HS-5 (cell line): ENCODE data around the gene ARMH1.
A peak's percentile ranks its signal among the peaks of the same experiment; 100 is the strongest.
"Not testable (repeated sequence)": the region's sequence is repeated elsewhere in the genome, so short reads cannot be mapped to it uniquely, and the experiment has no call there.

ENCODE experiments used
- DNase-seq: peaks from one replicate; pipeline ENCODE4 v3.0.0-alpha.2; 2012; ENCODE audit warnings: low read depth

ARMH1 gene

DNA sequence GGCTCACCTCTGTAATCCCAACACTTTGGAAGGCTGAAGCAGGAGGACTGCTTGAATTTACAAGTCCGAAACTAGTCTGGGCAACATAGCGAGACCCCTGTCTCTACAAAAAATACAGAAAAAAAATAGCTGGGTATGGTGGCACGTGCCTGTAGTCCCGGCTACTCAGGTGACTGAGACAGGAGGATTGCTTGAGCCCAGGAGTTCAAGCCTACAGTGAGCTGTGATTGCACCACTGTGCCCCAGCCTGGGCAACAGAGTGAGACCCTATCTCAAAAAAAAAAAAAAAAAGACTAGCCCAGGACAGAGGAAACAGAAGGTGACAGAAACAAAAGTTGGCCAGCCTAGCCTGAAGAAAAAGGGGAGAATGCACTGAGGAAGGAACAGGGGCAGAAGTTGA lies 21.2 kb downstream of the ARMH1 start:
- DNase-seq: no peak

DNA sequence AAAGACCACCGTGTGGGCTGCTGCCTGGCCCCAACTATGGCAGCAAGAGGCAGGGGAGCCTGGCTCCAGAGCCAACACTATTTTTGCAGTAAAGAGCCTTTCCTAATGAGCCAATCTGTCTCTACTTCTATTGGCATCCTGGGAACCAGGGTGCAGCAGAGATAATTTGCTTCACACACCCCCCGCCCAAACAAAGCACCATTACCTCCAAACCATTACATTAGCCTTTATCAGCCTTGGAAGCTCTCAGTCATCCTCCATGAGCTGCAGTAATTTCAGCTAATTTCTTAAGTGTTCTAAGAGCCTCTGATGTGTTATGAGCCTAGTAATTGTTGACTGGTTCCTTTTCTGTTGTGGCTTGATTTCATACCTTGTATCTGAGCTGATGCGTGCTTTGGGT lies 21.6 kb downstream of the ARMH1 start:
- DNase-seq: no peak

DNA sequence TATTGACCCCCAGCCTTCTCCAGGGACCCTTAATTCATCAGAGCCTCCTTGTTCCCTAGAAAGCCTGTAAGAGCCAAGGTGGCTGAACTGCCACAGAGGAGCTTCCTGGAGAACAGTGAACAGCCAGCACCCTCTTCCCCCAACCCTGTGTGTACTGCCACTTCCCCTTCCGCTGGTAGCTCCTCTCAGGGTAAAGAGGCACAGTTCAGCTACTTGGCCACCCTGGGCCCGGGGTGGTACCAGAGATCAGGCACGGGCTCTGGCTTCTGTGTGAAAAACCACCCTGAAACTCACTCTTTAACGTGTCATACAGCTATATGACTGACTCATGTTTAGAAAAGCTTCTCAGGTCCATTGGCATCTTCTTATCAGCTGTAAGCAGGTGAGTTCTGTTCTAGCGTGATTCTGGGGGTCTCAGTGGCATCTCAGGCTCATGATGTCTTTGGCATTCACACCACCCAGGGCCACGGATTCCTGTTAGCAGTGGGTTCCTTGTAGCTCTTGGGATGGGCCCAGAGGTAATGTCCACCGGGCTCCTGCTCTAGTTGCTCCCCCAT lies 22.4 kb downstream of the ARMH1 start:
- no peak for DNase-seq

DNA sequence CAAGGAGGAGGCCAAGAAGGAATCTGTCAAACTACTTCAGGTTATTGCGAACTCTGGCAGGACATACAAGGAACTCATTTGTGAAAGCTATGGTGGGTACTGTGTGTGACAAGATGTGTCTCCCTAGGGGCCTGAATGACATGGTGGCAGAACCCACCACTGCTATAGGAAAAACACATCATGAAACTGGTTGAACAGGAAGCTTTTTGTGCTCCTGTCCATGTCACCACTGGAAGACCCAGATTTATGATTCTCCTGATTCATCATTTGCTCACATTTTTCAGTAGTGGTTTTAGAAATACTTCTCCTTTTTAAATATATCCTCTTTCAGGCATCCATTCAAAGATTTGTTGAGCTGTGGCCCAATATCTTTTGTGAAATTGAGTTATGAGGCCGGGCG lies 23.6 kb downstream of the ARMH1 start:
- DNase-seq: no peak

DNA sequence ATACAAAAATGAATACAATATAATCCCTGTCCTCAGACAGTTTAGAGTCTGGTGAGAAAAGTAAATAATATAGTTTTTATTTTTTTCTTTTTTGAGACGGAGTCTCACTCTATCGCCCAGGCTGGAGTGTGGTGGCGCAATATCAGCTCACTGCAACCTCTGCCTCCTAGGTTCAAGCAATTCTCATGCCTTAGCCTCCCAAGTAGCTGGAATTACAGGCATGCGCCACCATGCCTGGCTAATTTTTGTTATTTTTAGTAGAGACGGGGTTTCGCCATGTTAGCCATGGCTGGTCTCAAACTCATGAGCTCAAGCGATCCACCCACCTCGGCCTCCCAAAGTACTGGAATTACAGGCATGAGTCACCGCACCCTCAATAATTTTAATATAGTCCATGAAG lies 24.9 kb downstream of the ARMH1 start:
- DNase-seq: not testable (repeated sequence)

DNA sequence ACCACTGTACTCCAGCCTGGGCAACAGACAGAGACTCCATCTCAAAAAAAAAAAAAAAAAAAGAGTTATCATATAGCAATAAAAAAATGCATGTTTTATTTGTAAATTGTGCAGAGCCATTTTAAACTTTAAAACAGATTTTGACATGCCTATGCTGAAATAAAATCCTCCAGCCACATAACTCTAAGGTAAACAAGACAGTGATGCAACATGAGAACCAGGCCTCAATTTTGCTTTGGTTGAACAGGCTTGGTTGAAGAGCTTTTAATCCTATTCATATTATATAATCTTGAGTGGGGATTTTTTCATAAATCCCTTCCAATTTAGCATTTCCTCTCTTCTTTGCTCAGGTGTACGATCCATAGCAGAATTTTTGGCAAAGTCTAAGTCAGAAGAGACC lies 26.1 kb downstream of the ARMH1 start:
- DNase-seq: no peak

DNA sequence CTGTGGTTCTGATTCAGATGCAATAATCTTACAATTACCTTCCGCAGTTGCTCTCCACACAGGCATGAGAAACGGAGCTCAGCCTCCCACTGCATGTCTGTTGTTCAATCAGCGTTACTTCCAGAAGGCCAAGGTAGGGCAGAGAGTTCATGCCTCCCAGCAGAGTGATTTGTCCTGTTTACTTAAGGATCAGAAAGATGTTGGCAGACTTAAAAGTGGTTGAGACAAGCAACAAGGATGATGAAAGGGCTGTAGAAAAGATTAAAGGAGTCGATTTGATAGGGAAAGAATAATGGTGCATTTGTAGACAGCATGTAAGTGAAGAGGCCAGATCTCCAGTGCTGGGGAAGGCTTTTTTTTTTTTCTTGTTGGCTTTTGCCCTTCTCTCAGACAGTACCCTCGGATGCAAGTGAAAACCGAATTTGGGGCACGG lies 26.6 kb downstream of the ARMH1 start:
- no peak for DNase-seq

DNA sequence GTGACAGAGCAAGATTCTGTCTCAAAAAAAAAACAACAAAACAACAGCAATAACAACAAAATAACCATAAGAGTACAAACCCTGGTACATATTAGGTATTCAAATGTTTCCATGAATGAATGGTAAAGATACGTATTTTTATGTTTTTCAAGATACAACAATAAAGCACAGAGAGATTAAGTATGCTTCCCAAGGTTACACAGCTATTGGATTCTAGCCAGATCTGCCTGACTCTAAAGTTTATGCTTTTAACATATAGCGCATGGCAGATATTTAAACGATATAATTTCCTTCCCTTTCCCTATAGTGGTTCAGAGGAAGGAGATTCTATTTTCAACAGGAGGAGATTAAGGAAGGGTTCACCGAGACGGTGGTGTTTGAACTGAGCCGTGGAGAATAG lies 31.0 kb downstream of the ARMH1 start:
- no peak for DNase-seq

DNA sequence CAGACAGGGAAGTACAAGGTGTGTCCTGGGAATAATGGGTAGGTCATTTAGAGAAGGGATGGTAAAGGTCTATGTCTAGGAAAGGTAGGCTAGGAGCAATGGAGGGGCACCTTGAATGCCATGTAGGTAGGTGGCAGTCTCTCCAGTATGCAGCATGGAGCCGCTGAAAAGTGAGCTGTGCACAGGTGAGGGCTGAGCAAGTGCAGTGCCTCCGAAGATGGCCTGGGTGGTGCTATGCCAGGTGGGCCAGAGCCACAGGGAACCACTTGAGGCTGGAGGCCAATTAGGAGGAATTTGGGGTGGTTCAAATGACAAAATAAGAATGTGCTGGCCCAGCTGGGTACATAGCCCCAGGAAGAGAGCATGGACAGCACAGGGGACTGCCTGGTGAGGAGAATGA lies 31.4 kb downstream of the ARMH1 start:
- DNase-seq: no peak

DNA sequence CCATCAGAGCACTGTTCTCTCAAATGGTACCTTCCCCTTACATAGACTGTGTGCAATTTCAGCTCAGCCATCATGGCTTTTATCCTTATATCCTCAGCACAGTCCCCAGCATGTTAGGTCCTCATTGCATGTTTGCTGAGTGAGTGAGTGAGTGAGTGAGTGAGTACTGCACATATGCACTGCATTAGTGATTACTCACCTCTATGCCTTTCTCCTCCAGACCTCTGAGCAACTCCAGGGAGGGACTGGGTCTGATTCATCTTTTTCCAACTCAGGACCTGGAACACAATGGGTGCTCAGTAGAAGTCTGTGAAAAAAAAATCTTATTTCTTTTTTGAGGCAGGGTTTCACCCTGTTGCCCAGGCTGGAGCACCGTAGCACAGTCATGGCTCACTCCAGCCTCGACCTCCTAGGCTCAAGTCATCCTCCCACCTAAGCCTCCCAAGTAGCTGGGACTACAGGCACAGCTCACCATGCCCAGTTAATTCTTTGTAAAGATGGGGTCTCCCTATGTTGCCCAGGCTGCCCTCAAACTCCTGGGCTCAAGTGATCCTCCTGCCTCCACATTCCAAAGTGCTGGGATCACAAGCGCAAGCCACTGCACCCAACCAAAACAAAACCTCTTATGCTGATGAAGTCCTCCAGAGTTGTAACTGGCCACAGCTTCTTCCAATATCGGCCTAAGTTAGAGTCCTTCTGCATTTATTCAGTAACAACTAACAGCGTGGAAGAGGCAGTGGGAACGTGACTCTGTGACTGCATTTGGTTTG lies 32.8 kb downstream of the ARMH1 start:
- peak; percentile 94 for DNase-seq

DNA sequence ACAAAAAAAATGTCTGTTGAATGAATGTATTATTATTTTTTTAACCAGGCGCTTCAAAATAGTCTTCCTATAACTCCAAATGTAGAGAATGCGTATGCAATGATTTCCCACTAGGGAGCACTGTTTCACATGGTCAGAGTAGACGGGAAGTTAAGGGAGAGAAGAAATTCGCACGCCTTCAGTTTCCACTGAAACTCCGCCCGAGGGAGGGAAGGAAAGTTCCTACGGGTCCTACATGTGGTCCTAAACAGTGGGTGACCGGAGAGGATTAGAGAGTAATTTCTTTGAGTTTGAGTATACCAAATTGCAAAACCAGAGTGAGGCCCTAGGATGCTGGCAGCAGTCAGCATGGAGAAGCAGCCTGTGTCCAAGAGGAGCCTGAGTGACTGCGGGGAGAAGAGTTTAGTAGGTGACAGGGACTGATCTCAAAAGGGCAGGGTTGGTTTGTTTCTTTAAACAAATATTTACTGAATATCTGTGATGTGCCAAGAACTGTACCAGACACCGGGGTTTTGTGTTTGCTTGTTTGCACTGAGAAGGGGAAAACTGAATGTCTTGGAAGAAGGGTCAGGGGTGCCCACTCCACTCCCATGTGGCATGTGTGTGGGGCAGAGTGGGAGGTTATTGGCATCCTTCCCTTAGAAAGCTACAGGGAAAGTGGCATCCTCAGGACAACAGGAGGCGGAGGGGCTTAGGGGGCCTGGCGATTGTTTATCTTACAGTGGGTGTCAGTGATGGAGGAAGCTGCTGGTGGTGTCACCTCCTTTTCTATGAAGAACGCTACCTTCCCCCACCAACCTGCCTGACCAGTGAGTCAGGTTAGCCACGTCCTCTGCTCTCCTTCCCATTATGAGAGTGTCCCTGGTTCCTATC lies 33.7 kb downstream of the ARMH1 start:
- no peak for DNase-seq

DNA sequence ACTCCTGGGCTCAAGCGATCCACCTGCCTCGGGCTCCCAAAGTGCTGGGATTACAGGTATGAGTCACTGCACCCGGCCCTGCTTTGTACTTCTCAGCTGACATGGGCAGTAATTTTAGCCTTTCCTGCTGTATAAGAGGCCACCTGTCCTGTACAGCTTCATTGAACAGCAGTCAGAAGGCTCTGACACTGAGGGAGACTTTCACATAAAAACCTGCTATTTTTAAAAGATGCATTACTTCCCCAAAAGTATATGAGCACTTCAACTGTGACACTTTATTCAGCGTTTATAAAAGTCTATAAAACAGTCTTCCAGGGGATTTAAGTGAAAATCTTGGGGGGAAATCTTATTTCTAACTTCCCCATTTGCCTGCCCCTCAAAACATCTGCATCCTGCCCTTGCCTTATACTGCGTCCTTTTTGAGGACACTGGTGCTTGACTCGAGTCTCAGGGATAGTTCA lies 38.8 kb downstream of the ARMH1 start:
- no peak for DNase-seq

DNA sequence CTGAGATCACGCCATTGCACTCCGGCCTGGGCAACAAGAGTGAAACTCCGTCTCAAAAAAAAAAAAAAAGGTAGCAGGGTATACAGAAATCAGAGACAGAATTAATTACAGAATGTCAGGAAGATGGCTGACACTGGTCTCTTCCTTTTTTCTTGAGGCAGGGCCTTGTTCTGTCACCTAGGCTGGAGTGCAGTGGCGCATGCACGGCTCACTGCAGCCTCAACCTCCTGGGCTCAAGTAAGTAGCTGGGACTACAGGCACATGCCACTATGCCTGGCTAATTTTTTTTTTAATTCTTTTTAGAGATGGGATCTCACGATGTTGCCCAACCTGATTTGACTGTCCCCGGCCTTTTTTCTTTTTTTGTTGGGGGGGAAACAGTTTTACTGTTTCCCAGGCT lies 40.0 kb downstream of the ARMH1 start:
- DNase-seq: no peak

DNA sequence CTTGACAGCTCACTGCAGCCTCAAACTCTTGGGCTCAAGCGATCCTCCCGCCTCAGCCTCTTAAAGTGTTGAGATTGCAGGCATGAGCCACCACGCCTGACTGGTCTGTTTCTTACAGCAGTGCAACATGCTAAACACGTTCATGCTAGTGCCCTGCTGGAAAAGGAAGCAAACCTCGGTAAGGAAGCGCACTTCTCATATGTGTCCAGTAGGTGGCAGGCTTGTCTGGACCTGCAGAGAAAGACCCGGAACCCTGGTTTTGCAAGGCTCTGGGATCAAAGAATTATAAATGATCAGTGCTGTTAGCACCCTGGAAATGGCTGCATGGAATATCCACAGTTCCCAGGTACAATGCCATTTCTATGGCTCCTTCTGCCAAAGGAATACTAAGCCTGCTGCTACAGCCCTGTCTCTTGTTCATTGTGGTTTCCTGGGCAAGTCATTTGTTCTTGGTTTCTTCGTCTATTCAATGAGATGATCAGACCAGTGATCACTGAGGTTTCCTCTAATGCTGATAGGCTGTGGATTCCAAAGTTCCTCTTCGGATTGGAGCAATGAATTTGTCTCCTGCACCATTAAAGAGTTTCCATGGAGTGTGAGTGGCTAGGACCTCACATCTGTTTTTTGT lies 40.5 kb downstream of the ARMH1 start:
- DNase-seq: peak; percentile 50

DNA sequence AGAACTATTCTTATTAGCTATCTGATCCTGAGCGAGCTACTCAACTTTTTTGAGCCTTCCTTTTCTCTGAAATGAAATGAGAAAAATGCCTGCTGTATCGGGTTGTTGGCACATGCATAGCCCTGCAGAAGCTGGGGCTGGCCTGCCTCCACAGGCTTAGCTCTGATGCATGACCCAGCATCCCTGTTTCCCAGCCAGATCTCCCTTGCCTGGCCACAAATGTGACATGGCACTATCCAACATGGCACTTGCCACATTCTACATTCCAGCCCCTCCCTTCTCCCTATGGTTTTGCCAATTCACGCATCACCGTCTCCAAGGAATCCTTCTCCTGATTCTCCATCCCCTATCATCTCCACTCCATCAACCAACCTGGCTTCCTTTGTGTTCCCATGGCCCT lies 42.6 kb downstream of the ARMH1 start:
- DNase-seq: no peak

DNA sequence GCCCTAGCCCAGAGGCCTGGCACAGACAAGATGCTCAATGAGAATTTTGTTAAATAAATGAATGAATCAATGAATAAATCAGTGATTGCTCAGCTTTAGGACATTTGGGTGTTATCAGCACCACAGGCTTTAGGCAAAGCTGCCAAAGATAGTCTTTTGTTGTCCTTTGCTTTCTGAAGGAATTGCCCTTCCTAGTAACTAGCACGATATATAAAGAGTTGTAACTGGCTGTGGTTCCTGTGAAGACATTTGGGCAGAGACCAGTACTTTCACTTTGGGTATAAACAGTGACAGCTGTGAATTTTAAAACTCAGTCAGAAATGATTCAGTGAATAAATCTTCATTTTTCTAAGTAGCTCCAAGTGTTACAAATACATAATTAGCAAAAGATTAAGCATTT lies 43.1 kb downstream of the ARMH1 start:
- DNase-seq: no peak

DNA sequence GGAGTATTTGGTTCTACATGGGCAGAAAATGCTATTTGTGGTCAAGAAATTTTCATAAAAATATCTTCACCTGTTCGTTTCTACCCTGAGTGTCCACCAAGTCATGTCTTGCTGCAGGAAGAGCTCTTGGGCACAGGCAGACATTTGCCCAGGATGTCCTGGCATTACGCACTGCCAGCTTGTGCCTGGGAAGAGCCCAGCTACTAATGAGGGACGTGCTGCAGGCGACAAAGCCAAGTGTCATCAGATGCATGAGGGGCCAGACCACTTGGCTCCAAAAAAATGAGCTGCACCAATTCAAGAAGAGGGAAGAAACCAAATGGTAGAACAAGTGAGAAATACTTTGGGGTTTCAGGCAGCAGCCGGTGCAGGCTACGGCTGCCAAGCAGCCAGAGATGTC lies 43.6 kb downstream of the ARMH1 start:
- no peak for DNase-seq

DNA sequence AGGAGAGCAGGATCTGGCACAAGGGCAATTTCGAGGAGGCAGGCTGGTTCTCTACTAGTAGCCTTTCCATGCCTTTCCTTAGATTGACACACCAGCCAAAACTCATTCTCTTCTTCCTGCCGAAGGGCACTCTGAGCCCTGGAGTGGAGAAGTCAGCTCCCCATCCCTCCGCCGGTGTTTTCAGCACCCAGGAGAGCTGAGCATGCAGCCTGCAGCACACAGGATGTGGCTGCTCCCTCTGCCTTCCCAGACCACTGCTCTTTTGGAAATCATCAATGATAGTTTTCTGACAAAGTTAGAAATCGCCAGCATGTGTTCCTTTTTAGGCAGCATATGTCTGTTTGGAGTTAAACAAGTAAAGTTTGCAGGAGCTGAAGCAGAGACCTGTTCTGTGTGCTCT lies 44.8 kb downstream of the ARMH1 start:
- DNase-seq: no peak

DNA sequence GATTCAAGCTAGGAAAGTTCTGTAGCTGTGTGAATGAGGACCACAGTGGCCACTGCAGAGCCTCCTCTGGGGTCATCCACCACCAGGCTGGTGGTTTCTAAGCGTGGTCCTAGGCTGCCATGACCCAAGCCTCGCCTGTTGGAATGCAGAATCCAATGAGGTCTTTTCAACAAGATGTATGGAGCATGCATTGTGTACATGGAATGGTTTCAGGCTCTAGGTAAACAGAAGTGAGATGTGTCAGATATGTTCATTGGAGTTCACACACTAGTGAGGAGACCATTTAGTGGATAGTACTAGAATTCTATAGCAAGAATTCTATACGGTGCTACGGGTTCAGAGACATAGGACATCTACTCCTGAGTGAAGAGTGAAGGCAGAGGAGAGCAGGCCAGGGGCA lies 45.8 kb downstream of the ARMH1 start:
- DNase-seq: no peak

DNA sequence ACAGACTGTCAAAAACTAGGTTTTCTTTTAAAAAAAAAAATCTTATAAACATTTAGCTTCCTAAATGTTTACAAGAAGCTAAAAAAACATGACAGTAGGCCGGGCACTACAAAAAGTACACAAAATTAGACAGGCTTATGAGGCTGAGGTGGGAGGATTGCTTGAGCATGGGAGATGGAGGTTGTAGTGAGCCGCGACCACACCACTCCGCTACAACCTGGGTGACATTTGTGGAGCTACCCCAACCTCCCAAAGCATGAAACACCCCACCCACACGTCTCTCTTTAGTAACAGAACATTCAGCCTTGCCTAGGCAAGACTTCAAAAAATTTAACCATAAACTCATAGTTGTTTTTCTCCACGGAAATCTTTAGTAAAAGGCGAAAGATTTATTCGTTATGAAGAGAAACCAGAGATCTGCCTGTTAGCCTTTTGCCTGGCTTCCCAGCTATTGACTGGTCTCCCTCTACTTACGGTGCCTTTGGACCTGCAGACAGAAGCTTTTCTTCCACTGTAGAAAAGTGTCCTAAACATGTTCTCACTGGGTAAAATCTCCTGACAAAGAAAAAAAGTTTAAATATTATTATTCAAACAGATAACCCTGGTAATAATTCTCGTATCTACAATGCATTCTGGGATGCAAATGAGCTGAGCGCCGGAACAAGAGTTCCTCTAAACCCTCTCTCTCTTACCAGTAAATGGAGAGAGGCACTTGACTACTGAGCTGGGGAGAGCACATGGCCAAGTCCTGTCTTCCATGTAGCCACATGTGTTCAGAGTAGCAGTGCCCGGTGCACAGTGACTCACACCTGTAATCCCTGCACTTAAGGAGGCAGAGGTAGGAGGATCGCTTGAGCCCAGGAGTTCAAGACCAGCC lies 47.2 kb downstream of the ARMH1 start:
- peak; percentile 83 for DNase-seq

DNA sequence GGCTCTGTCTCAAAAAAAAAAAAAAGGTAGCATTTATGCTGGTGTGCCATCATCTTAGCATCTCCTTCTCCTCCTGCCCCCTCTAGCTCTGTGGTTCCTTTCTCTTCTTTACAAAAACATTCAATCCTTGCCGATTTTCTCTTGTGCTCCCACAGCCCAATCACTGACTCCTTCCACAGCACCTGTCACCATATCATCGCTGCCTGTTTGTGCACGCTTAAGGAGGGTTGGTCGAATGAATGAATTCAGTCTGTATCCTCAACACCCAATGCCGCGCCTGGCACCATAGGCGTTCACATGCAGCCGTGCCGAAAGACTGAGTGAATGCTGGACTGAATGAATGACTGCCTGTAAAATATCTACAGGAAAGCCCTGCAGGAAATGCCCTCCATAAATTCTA lies 48.5 kb downstream of the ARMH1 start:
- no peak for DNase-seq
